Ishikawa (cell line): Measurements from ENCODE around the gene ZPBP2.

Experiments used
- CEBPB ChIP-seq: IDR thresholded peaks from 2 replicates; pipeline ENCODE4 v1.6.1; 2012
- CREB1 ChIP-seq: IDR thresholded peaks from 2 replicates; pipeline ENCODE4 v1.6.1; 2012; ENCODE audit warnings: low read depth
- EGR1 ChIP-seq: IDR thresholded peaks from 2 replicates; pipeline ENCODE4 v1.6.1; 2012
- EP300 ChIP-seq: IDR thresholded peaks from 2 replicates; pipeline ENCODE4 v1.6.1; 2012; ENCODE audit warnings: borderline replicate concordance
- FOXM1 ChIP-seq: IDR thresholded peaks from 2 replicates; pipeline ENCODE4 v1.6.1; 2012; ENCODE audit warnings: low read depth, borderline replicate concordance
- MAX ChIP-seq: IDR thresholded peaks from 2 replicates; pipeline ENCODE4 v1.6.1; 2012
- NFIC ChIP-seq: IDR thresholded peaks from 2 replicates; pipeline ENCODE4 v1.6.1; 2012
- RAD21 ChIP-seq: IDR thresholded peaks from 2 replicates; pipeline ENCODE4 v1.6.1; 2012; ENCODE audit warnings: low read depth
- REST ChIP-seq: IDR thresholded peaks from 2 replicates; pipeline ENCODE4 v1.6.1; 2012; ENCODE audit warnings: low read depth, mild to moderate bottlenecking
- TAF1 ChIP-seq: IDR thresholded peaks from 2 replicates; pipeline ENCODE4 v1.6.1; 2012; ENCODE audit warnings: low read depth, mild to moderate bottlenecking
- TCF12 ChIP-seq: IDR thresholded peaks from 2 replicates; pipeline ENCODE4 v1.6.1; 2012; ENCODE audit warnings: low read depth
- TEAD4 ChIP-seq: IDR thresholded peaks from 2 replicates; pipeline ENCODE4 v1.6.1; 2012
- USF1 ChIP-seq: IDR thresholded peaks from 2 replicates; pipeline ENCODE4 v1.6.1; 2012
- YY1 ChIP-seq: IDR thresholded peaks from 2 replicates; pipeline ENCODE4 v1.6.1; 2012; ENCODE audit warnings: low read depth
- ZBTB7A ChIP-seq: IDR thresholded peaks from 2 replicates; pipeline ENCODE4 v1.6.1; 2012; ENCODE audit warnings: low read depth

Gene ZPBP2

GRCh38 chr17:39866013-39866730 is 1.8 kb upstream of the ZPBP2 start:
- TF ChIP-seq EP300 (no peak), REST (no peak), RAD21 (no peak), NFIC (no peak), YY1 (no peak), ZBTB7A (no peak)

- no peak for TF ChIP-seq USF1
- no peak for TF ChIP-seq TAF1
- TF ChIP-seq TEAD4, result no peak
- no peak for TF ChIP-seq CREB1
- TF ChIP-seq ZBTB7A, result no peak
- TF ChIP-seq EGR1, result no peak
- no peak for TF ChIP-seq FOXM1
These were observed 720 bp upstream of the ZPBP2 start for GRCh38 chr17:39867084-39867879.

GRCh38 chr17:39868554-39868942 is 546 bp downstream of the ZPBP2 start:
- TF ChIP-seq TEAD4 (no peak), TCF12 (no peak), CREB1 (no peak), NFIC (no peak), ZBTB7A (no peak), CEBPB (no peak), RAD21 (no peak), MAX (no peak), FOXM1 (no peak), TAF1 (no peak), EGR1 (no peak), USF1 (no peak), EP300 (no peak), YY1 (no peak), REST (no peak)

GRCh38 chr17:39870776-39871175 is 2.8 kb downstream of the ZPBP2 start:
- TF ChIP-seq CEBPB, result no peak
- TF ChIP-seq TAF1, result no peak
- no peak for TF ChIP-seq YY1
- no peak for TF ChIP-seq TEAD4
- TF ChIP-seq MAX, result no peak
- TF ChIP-seq CREB1, result no peak
- TF ChIP-seq ZBTB7A, result no peak
- no peak for TF ChIP-seq RAD21
- no peak for TF ChIP-seq REST
- no peak for TF ChIP-seq EP300
- no peak for TF ChIP-seq USF1
- TF ChIP-seq TCF12, result no peak
- TF ChIP-seq EGR1, result no peak
- TF ChIP-seq NFIC, result no peak
- no peak for TF ChIP-seq FOXM1
